ENCODE data around the gene C16orf92. TPM values are rescaled to one million over a fixed set of nuclear protein-coding genes. Genes with fewer than 3 reads are reported as not detected.
A peak's percentile ranks its signal among the peaks of the same experiment; 100 is the strongest.

The C16orf92 gene
- total and polyA plus RNA-seq, 2 of the 13 experiments (the other 11 are each of a cell fraction or from before 2014, with no cell fraction given) = not detected

DNA sequence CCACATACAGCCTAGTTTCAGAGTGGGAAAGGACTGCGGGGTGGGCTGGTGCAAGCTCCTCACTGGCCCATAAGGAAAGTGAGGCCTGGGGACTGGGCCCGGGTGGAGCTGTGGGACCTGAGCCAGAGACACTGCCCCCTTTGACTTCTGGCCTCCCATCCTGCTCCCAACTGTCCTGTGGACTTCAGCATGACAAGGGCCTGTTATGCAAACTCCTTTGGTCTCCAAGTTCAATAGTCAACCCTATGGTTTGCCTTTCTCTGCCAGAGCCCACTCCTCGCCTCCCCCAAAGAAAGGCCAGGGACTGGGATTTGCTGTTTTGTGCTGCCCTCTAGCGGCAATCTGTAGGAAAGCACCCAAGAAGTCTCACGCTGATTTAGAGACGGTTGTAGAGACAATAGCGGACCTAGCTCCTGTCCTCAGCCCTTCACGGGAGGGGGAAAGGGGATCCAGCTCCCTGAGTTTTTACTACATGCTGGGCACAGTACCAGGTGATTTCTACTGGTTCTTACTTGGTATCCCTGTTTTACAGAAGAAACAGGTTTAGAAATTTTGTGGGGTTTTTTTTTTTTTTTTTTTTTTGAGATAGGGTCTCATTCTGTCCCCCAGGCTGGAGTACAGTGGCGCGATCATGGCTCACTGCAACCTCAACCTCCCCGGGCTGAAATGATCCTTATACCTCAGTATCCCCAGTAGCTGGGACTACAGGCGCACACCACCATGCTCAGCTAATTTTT is 9.3 kb downstream of the C16orf92 start (continued):
- TF ChIP-seq, protein P1, sequence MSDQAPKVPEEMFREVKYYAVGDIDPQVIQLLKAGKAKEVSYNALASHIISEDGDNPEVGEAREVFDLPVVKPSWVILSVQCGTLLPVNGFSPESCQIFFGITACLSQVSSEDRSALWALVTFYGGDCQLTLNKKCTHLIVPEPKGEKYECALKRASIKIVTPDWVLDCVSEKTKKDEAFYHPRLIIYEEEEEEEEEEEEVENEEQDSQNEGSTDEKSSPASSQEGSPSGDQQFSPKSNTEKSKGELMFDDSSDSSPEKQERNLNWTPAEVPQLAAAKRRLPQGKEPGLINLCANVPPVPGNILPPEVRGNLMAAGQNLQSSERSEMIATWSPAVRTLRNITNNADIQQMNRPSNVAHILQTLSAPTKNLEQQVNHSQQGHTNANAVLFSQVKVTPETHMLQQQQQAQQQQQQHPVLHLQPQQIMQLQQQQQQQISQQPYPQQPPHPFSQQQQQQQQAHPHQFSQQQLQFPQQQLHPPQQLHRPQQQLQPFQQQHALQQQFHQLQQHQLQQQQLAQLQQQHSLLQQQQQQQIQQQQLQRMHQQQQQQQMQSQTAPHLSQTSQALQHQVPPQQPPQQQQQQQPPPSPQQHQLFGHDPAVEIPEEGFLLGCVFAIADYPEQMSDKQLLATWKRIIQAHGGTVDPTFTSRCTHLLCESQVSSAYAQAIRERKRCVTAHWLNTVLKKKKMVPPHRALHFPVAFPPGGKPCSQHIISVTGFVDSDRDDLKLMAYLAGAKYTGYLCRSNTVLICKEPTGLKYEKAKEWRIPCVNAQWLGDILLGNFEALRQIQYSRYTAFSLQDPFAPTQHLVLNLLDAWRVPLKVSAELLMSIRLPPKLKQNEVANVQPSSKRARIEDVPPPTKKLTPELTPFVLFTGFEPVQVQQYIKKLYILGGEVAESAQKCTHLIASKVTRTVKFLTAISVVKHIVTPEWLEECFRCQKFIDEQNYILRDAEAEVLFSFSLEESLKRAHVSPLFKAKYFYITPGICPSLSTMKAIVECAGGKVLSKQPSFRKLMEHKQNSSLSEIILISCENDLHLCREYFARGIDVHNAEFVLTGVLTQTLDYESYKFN (CRISPR knock-in tag; conservative IDR thresholded peaks at IDR 0.05) = no peak
- peak; percentile 94 for TF ChIP-seq STAG1 (CRISPR knock-in tag; IDR thresholded peaks at IDR 0.05)
- no peak for TF ChIP-seq ZNF329 (CRISPR knock-in tag; IDR thresholded peaks at IDR 0.05; ENCODE audit: low read depth)
- TF ChIP-seq, protein P2, sequence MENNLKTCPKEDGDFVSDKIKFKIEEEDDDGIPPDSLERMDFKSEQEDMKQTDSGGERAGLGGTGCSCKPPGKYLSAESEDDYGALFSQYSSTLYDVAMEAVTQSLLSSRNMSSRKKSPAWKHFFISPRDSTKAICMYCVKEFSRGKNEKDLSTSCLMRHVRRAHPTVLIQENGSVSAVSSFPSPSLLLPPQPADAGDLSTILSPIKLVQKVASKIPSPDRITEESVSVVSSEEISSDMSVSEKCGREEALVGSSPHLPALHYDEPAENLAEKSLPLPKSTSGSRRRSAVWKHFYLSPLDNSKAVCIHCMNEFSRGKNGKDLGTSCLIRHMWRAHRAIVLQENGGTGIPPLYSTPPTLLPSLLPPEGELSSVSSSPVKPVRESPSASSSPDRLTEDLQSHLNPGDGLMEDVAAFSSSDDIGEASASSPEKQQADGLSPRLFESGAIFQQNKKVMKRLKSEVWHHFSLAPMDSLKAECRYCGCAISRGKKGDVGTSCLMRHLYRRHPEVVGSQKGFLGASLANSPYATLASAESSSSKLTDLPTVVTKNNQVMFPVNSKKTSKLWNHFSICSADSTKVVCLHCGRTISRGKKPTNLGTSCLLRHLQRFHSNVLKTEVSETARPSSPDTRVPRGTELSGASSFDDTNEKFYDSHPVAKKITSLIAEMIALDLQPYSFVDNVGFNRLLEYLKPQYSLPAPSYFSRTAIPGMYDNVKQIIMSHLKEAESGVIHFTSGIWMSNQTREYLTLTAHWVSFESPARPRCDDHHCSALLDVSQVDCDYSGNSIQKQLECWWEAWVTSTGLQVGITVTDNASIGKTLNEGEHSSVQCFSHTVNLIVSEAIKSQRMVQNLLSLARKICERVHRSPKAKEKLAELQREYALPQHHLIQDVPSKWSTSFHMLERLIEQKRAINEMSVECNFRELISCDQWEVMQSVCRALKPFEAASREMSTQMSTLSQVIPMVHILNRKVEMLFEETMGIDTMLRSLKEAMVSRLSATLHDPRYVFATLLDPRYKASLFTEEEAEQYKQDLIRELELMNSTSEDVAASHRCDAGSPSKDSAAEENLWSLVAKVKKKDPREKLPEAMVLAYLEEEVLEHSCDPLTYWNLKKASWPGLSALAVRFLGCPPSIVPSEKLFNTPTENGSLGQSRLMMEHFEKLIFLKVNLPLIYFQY (CRISPR knock-in tag; IDR thresholded peaks at IDR 0.05; ENCODE audit: borderline replicate concordance) = peak; percentile 72; the same call in 1 of the 2 replicates
- TF ChIP-seq ZBTB7B (CRISPR knock-in tag; IDR thresholded peaks at IDR 0.05) = peak; percentile 44; the same call in 1 of the 2 replicates
- no peak for TF ChIP-seq KMT2A (CRISPR knock-in tag; IDR thresholded peaks at IDR 0.05)
- TF ChIP-seq ZNF781 (CRISPR knock-in tag; IDR thresholded peaks at IDR 0.05; ENCODE audit: borderline replicate concordance, not compliant biosample characterization) = peak; percentile 72
- TF ChIP-seq, protein P3, sequence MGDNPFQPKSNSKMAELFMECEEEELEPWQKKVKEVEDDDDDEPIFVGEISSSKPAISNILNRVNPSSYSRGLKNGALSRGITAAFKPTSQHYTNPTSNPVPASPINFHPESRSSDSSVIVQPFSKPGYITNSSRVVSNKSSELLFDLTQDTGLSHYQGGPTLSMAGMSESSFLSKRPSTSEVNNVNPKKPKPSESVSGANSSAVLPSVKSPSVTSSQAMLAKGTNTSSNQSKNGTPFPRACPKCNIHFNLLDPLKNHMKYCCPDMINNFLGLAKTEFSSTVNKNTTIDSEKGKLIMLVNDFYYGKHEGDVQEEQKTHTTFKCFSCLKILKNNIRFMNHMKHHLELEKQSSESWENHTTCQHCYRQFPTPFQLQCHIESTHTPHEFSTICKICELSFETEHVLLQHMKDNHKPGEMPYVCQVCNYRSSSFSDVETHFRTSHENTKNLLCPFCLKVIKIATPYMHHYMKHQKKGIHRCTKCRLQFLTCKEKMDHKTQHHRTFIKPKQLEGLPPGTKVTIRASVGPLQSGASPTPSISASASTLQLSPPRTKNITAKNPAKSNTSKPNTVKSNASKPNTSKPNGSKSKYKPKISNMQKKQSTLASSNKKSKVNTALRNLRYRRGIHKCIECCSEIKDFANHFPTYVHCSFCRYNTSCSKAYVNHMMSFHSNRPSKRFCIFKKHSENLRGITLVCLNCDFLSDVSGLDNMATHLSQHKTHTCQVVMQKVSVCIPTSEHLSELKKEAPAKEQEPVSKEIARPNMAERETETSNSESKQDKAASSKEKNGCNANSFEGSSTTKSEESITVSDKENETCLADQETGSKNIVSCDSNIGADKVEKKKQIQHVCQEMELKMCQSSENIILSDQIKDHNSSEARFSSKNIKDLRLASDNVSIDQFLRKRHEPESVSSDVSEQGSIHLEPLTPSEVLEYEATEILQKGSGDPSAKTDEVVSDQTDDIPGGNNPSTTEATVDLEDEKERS (CRISPR knock-in tag; IDR thresholded peaks at IDR 0.05) = 0 out of 2 replicates have a peak, but pooled peaks have one; percentile 37
- TF ChIP-seq DPF2 (CRISPR knock-in tag; IDR thresholded peaks at IDR 0.05; ENCODE audit: borderline replicate concordance, low read depth) = no peak
- peak; percentile 48; the same call in 1 of the 2 replicates for TF ChIP-seq KDM3A (CRISPR knock-in tag; IDR thresholded peaks at IDR 0.05; ENCODE audit: low read depth)
- peak; percentile 22; the same call in 1 of the 2 replicates for TF ChIP-seq ZMYM4 (CRISPR knock-in tag; IDR thresholded peaks at IDR 0.05)
- no peak for TF ChIP-seq ZNF678 (CRISPR knock-in tag; IDR thresholded peaks at IDR 0.05)
- TF ChIP-seq, protein P4, sequence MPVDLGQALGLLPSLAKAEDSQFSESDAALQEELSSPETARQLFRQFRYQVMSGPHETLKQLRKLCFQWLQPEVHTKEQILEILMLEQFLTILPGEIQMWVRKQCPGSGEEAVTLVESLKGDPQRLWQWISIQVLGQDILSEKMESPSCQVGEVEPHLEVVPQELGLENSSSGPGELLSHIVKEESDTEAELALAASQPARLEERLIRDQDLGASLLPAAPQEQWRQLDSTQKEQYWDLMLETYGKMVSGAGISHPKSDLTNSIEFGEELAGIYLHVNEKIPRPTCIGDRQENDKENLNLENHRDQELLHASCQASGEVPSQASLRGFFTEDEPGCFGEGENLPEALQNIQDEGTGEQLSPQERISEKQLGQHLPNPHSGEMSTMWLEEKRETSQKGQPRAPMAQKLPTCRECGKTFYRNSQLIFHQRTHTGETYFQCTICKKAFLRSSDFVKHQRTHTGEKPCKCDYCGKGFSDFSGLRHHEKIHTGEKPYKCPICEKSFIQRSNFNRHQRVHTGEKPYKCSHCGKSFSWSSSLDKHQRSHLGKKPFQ (CRISPR knock-in tag; IDR thresholded peaks at IDR 0.05; ENCODE audit: insufficient replicate concordance) = no peak
- no peak for TF ChIP-seq FLYWCH1 (CRISPR knock-in tag; IDR thresholded peaks at IDR 0.05)
- TF ChIP-seq ETV6 (CRISPR knock-in tag; conservative IDR thresholded peaks at IDR 0.05) = no peak
